ENCODE data around the gene DDB1. TPM values are rescaled to one million over a fixed set of nuclear protein-coding genes. Genes with fewer than 3 reads are reported as not detected.

Gene DDB1
- total RNA-seq, 4 donors from 2014 or later, result 87.9 to 231 (median 155) TPM

DNA sequence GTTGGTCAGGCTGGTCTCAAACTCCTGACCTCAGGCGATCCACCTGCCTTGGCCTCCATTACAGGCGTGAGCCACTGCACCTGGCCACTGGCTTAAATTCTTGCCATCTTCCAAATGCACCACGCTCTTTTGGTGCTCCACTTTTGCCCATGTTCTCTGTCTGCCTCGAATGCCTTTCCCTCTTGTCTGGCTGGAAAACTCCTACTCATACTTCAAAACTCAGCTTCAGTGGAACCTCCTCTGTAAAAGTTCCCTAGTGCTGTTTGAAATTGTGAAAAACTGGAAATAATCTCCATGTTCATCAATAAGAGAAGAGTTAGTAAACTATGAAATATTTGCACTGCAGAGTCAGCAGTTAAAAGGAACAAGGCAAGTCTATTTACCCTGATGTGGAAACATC is 49.3 kb downstream of the DDB1 start:
- Histone ChIP-seq H3K9me3 (no peaks in the 10 kb centered on the region), H3K36me3 (no peaks in the 10 kb centered on the region), H3K4me1 (no peaks in the 10 kb centered on the region), H3K27ac (no peak overlapping the region), H3K4me3 (no peak overlapping the region), H3K27me3 (no peaks in the 10 kb centered on the region)
- no peak for DNase-seq
- intact Hi-C loops (cut with DNase I; ENCODE audit: low total_unique reads), result no loop called here
- TF ChIP-seq POLR2A (IDR thresholded peaks at IDR 0.05) (no peak), CTCF (IDR thresholded peaks at IDR 0.05) (no peak)

DNA sequence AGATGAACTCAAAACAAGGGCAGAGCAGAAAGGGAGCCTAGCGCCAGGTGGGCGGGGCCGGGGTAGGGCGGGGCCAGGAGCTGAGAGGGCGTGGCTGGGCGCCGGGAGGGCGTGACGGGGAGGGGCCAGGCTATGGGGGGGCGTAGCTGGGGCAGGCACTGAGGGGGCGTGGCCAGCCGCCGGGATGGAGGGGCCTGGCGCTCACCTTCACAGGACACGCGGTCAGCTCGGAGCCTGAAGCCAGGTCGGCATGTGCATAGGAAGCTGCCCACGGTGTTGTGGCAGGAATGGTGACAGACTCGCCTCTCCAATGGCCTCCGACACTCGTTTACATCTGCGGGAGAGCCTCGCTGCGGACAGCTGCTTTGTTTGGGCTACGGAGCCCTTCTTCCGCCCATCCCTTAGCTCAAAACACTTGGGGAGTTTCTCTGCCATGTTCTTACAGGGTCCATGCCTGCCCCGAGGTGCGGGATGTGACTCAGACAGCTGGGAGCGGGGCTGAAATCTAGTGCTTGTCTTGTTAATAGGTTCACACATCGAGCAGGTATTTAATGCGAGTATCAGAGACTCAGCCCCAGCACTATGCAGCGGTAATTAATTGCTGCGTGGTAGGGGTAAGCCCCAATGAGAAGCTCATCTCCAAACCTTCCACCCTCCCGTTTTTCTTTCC is 51.2 kb downstream of the DDB1 start:
- no peak for TF ChIP-seq CTCF (IDR thresholded peaks at IDR 0.05)
- no peak for TF ChIP-seq POLR2A (IDR thresholded peaks at IDR 0.05)
- peak; percentile 48 to 49 for DNase-seq
- no peaks in the 10 kb centered on the region for H3K36me3 ChIP-seq
- H3K4me1 ChIP-seq, result no peaks in the 10 kb centered on the region
- no peak overlapping the region for H3K4me3 ChIP-seq
- H3K27me3 ChIP-seq, result no peaks in the 10 kb centered on the region
- no peak overlapping the region for H3K27ac ChIP-seq
- intact Hi-C loops (cut with DNase I; ENCODE audit: low total_unique reads), result no loop called here
- no peaks in the 10 kb centered on the region for H3K9me3 ChIP-seq

GRCh38 chr11:61280883-61281580 is 51.9 kb downstream of the DDB1 start:
- TF ChIP-seq CTCF (IDR thresholded peaks at IDR 0.05), result no peak
- TF ChIP-seq POLR2A (IDR thresholded peaks at IDR 0.05), result no peak
- Histone ChIP-seq H3K27ac (no peak overlapping the region), H3K27me3 (no peaks in the 10 kb centered on the region), H3K36me3 (no peaks in the 10 kb centered on the region), H3K4me3 (no peak overlapping the region), H3K9me3 (no peaks in the 10 kb centered on the region), H3K4me1 (no peaks in the 10 kb centered on the region)
- intact Hi-C loops (cut with DNase I; ENCODE audit: low total_unique reads), result no loop called here
- no peak for DNase-seq

DNA sequence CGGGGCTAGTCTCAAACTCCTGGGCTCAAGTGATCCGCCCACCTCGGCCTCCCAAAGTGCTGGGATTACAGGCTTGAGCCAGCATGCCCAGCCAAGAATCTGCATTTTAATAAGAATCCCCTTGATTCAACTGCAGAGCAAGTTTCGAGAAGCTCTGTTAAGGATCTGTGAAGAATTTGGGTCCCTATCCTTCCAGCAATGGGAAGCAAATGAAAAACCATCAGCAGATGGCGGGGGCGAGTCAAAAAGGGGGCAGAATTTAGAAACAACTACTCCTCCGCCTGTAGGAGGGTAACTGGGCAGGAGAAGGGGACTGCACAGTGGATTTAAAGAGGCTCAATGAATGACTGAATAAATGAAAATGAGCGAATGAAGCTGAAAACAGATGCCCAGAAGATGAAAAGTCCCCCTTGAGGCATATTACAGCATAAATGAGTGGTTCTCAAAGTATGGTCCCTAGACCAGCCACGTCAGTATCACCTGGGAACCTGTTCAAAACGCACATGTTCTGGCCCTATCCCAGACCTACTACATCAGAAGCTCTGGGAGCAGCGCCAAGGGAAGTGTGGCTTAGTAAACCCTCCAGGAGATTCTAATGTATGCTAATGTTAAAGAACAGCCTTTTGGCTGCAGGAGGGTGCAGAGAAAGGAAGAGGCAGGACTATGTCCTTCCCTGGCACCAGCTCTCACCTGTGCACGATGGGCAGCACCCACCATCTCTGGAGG is 52.8 kb downstream of the DDB1 start:
- DNase-seq, result no peak
- TF ChIP-seq CTCF (IDR thresholded peaks at IDR 0.05), result no peak
- TF ChIP-seq POLR2A (IDR thresholded peaks at IDR 0.05), result no peak
- H3K4me3 ChIP-seq, result no peak overlapping the region
- no peaks in the 10 kb centered on the region for H3K27me3 ChIP-seq
- H3K4me1 ChIP-seq, result no peaks in the 10 kb centered on the region
- no peaks in the 10 kb centered on the region for H3K36me3 ChIP-seq
- no peaks in the 10 kb centered on the region for H3K9me3 ChIP-seq
- no peak overlapping the region for H3K27ac ChIP-seq
- intact Hi-C loops (cut with DNase I; ENCODE audit: low total_unique reads), result no loop called here

DNA sequence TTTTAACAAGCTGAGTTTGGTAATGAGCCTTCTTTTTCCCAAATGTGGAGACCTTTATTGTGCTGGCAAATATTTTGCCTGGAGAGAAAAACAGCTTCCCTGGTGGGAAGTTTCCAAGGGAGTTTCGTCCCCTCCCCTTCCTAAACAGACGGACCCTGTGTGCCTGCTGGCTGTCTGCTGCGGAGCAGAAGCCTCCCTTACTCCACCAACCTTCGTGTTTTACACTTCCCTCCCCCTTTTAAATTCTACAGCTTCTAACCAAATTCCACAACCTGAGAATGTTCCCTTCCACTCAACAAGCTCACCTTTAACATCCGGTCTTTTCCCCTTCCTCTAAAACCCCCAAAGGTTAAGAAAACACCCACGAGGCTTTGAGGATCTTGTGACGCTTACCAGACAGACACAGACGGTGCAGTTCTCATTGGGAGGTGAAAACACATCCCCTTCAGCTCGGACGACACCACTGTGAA is 54.9 kb downstream of the DDB1 start:
- H3K4me3 ChIP-seq, result no peak overlapping the region
- TF ChIP-seq POLR2A (IDR thresholded peaks at IDR 0.05) (no peak), CTCF (IDR thresholded peaks at IDR 0.05) (no peak)
- no peaks in the 10 kb centered on the region for H3K4me1 ChIP-seq
- intact Hi-C loops (cut with DNase I; ENCODE audit: low total_unique reads), result no loop called here
- no peak for DNase-seq
- H3K27me3 ChIP-seq, result no peaks in the 10 kb centered on the region
- H3K9me3 ChIP-seq, result no peaks in the 10 kb centered on the region
- H3K36me3 ChIP-seq, result no peaks in the 10 kb centered on the region
- H3K27ac ChIP-seq, result no peak overlapping the region
